Natural killer cell (primary cell): Measurements from ENCODE around the gene IGSF1. TPM values are rescaled to one million over a fixed set of nuclear protein-coding genes. Genes with fewer than 3 reads are reported as not detected.

Experiments
- ATAC-seq, 3 donors: fragments of 150-1000 bp in 2 of 3; fragments of 200-7000 bp in 1 of 3; cut with Tn5 transposase; 1 replicate in 1 of 3; 2 replicates in 2 of 3; pipeline ENCODE4 v1.10.0; 2021; ENCODE audit warnings: mild to moderate bottlenecking in 2 of 3, moderate library complexity in 2 of 3
- DNase-seq, 2 donors: peaks; one replicate each; pipeline versions ENCODE4 v3.0.0 to v3.0.0-alpha.2; 2013 to 2021; ENCODE audit warnings: mixed read lengths in 1 of 2
- H3K27ac ChIP-seq: one replicate; pipeline ENCODE4 v1.5.1; 2013; ENCODE audit warnings: mild to moderate bottlenecking, low read length
- H3K27me3 ChIP-seq: one replicate; pipeline ENCODE4 v1.6.1; 2013; ENCODE audit warnings: low read length; ENCODE audit not compliant: control insufficient read depth, insufficient read depth
- H3K36me3 ChIP-seq: one replicate; pipeline ENCODE4 v1.6.1; 2013; ENCODE audit warnings: low read length; ENCODE audit not compliant: control insufficient read depth, insufficient read depth
- H3K4me1 ChIP-seq: one replicate; pipeline ENCODE4 v1.6.1; 2013; ENCODE audit warnings: low read length; ENCODE audit not compliant: control insufficient read depth, insufficient read depth
- H3K4me3 ChIP-seq: one replicate; pipeline ENCODE4 v1.5.1; 2013; ENCODE audit warnings: low read length
- H3K9me3 ChIP-seq: one replicate; pipeline ENCODE4 v1.6.1; 2013; ENCODE audit warnings: low read length; ENCODE audit not compliant: control insufficient read depth, insufficient read depth
- H3K27ac Mint-ChIP-seq, 2 donors: one replicate each; pipeline ENCODE4 v1.8.0; 2022; ENCODE audit warnings: mild to moderate bottlenecking in 2 of 2, mixed read lengths in 2 of 2, moderate library complexity in 1 of 2
- H3K27me3 Mint-ChIP-seq, 2 donors: one replicate each; pipeline ENCODE4 v1.8.0; 2022; ENCODE audit warnings: low read depth in 2 of 2, mixed read lengths in 2 of 2
- H3K36me3 Mint-ChIP-seq: one replicate; pipeline ENCODE4 v1.8.0; 2022; ENCODE audit warnings: mixed read lengths
- H3K4me1 Mint-ChIP-seq, 2 donors: one replicate each; pipeline ENCODE4 v1.8.0; 2022; ENCODE audit warnings: mixed read lengths in 2 of 2
- H3K4me3 Mint-ChIP-seq: one replicate; pipeline ENCODE4 v1.8.0; 2022; ENCODE audit warnings: mild to moderate bottlenecking, moderate library complexity, mixed read lengths
- H3K9me3 Mint-ChIP-seq, 2 donors: one replicate each; pipeline ENCODE4 v1.8.0; 2022; ENCODE audit warnings: mixed read lengths in 2 of 2
- WGBS: methylation state at CpG from one replicate; pipeline ENCODE4 v1.1.7; 2013; ENCODE audit warnings: missing lambda C conversion rate; ENCODE audit not compliant: insufficient coverage; 5-methylcytosine and 5-hydroxymethylcytosine counted together
- intact Hi-C: fragments of 100-400 bp; cut with micrococcal nuclease; formaldehyde crosslinking; loops from one replicate; pipeline ENCODE4 v1.14.2; 2022
- total RNA-seq, 4 donors: library from RNA; stranded (reverse); fragments of 120-200 nt in 1 of 4; gene quantifications; one replicate each; pipeline versions ENCODE4 v1.2.3 to v1.2.4, GENCODE V29; 2013 to 2022
- TF ChIP-seq, protein P1 (sequence below): fragments of 200-600 bp; IDR thresholded peaks from one replicate; pipeline ENCODE4 v1.8.0; 2022; ENCODE audit warnings: antibody characterized with exemption

IGSF1 gene
- total RNA-seq, 3 donors from 2014 or later (not counting 1 experiment from before 2014, with no cell fraction given) = not detected

GRCh38 chrX:131239057-131239456 is 50.0 kb downstream of the IGSF1 start:
- no peaks in the 10 kb centered on the region for H3K4me1 ChIP-seq
- intact Hi-C loops = no loop called here
- Mint-ChIP-seq H3K9me3 (no peaks in the 10 kb centered on the region), H3K27me3 (peaks cover 0 to 28% of the 10 kb centered on the region in 2 donors), H3K36me3 (no peaks in the 10 kb centered on the region), H3K27ac (no peak overlapping the region), H3K4me3 (no peak overlapping the region), H3K4me1 (no peaks in the 10 kb centered on the region)
- no peaks in the 10 kb centered on the region for H3K9me3 ChIP-seq
- DNase-seq = no peak
- H3K27me3 ChIP-seq = no peaks in the 10 kb centered on the region
- TF ChIP-seq, protein P1, sequence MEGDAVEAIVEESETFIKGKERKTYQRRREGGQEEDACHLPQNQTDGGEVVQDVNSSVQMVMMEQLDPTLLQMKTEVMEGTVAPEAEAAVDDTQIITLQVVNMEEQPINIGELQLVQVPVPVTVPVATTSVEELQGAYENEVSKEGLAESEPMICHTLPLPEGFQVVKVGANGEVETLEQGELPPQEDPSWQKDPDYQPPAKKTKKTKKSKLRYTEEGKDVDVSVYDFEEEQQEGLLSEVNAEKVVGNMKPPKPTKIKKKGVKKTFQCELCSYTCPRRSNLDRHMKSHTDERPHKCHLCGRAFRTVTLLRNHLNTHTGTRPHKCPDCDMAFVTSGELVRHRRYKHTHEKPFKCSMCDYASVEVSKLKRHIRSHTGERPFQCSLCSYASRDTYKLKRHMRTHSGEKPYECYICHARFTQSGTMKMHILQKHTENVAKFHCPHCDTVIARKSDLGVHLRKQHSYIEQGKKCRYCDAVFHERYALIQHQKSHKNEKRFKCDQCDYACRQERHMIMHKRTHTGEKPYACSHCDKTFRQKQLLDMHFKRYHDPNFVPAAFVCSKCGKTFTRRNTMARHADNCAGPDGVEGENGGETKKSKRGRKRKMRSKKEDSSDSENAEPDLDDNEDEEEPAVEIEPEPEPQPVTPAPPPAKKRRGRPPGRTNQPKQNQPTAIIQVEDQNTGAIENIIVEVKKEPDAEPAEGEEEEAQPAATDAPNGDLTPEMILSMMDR = no peak
- WGBS = 89% methylated on average over 1 of the region's 2 CpGs
- no peaks in the 10 kb centered on the region for H3K36me3 ChIP-seq
- H3K27ac ChIP-seq = no peak overlapping the region
- H3K4me3 ChIP-seq = no peak overlapping the region
- ATAC-seq = no peak

- H3K36me3 Mint-ChIP-seq = no peaks in the 10 kb centered on the region
These were observed 51.7 kb downstream of the IGSF1 start for GRCh38 chrX:131237363-131237762.

DNA sequence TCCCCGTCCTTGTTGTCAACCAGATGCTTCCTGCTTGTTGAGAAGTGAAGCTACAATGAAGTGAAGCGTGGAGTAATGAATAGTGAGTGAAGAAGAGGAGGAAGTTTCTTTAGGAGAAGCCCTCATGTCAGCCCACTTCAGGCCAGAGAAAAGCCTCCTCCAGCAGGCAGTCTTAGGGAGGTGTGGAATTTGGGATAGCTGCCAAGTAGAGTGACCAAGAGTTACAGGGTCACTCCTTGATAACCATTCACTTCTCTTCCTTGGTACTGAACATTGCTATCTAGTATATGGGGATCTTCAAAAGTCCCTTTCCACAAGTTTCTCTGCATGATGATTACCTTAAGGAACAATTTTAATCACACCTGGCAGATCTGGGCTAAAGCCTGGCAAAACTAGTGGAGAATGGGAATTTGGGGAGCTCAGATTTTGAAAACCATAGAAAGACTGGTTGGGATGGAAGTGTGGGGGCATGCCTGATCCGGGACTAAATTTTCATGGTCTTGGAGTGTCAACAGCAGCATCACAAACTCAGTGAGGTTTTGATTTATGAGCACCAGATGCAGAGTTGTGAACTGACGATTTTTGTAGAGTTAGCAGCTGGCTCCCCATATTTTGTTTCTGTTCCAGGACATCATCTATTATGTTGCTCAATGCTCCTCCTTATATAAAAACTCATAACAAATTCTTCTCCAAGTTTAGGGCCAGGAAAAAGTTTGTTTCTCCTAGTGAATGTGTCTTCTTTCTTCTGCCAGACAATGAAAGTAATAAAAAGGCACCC is 53.1 kb downstream of the IGSF1 start:
- H3K4me3 Mint-ChIP-seq = no peak overlapping the region
- no peaks in the 10 kb centered on the region for H3K4me1 Mint-ChIP-seq
- TF ChIP-seq, protein P1 = no peak
- intact Hi-C loops = no loop called here
- no peaks in the 10 kb centered on the region for H3K9me3 Mint-ChIP-seq
- 51% methylated on average over 3 of the region's 4 CpGs for WGBS
- H3K9me3 ChIP-seq = no peaks in the 10 kb centered on the region
- no peak overlapping the region for H3K27ac Mint-ChIP-seq
- no peaks in the 10 kb centered on the region for H3K36me3 ChIP-seq
- DNase-seq (no peak), ATAC-seq (no peak)
- no peaks in the 10 kb centered on the region for H3K36me3 Mint-ChIP-seq
- peaks cover 0 to 14% of the 10 kb centered on the region in 2 donors for H3K27me3 Mint-ChIP-seq
- no peak overlapping the region for H3K4me3 ChIP-seq
- no peaks in the 10 kb centered on the region for H3K4me1 ChIP-seq
- H3K27ac ChIP-seq = no peak overlapping the region
- no peaks in the 10 kb centered on the region for H3K27me3 ChIP-seq

More at GRCh38 chrX:131237363-131237762, 51.7 kb downstream of the IGSF1 start:
- TF ChIP-seq, protein P1 = no peak
- H3K27ac ChIP-seq = no peak overlapping the region
- Mint-ChIP-seq H3K9me3 (no peaks in the 10 kb centered on the region), H3K27ac (no peak overlapping the region), H3K4me1 (no peaks in the 10 kb centered on the region), H3K4me3 (no peak overlapping the region), H3K27me3 (peaks cover 0 to 25% of the 10 kb centered on the region in 2 donors)
- ATAC-seq (no peak), DNase-seq (no peak)
- no peaks in the 10 kb centered on the region for H3K4me1 ChIP-seq
- intact Hi-C loops = no loop called here
- H3K4me3 ChIP-seq = no peak overlapping the region
- H3K36me3 ChIP-seq = no peaks in the 10 kb centered on the region
- H3K27me3 ChIP-seq = no peaks in the 10 kb centered on the region
- H3K9me3 ChIP-seq = no peaks in the 10 kb centered on the region
- 67% methylated on average over 1 of the region's 2 CpGs for WGBS

GRCh38 chrX:131227608-131228007 is 61.5 kb downstream of the IGSF1 start:
- H3K27ac Mint-ChIP-seq = no peak overlapping the region
- ATAC-seq (no peak), DNase-seq (no peak)
- H3K27me3 ChIP-seq = no peaks in the 10 kb centered on the region
- intact Hi-C loops = no loop called here
- H3K4me3 ChIP-seq = no peak overlapping the region
- H3K36me3 ChIP-seq = no peaks in the 10 kb centered on the region
- WGBS = no CpG with 5 or more reads among the region's 1 CpG
- no peak overlapping the region for H3K27ac ChIP-seq
- H3K9me3 Mint-ChIP-seq = no peaks in the 10 kb centered on the region
- H3K4me1 Mint-ChIP-seq = no peaks in the 10 kb centered on the region
- H3K36me3 Mint-ChIP-seq = no peaks in the 10 kb centered on the region
- no peaks in the 10 kb centered on the region for H3K4me1 ChIP-seq
- no peaks in the 10 kb centered on the region for H3K9me3 ChIP-seq
- H3K4me3 Mint-ChIP-seq = no peak overlapping the region
- H3K27me3 Mint-ChIP-seq = peaks cover 2 to 29% of the 10 kb centered on the region in 2 donors
- TF ChIP-seq, protein P1 = no peak
